ENCODE data around the gene ATP8B4. TPM values are rescaled to one million over a fixed set of nuclear protein-coding genes. Genes with fewer than 3 reads are reported as not detected.

The ATP8B4 gene
- total and polyA plus RNA-seq, 2 of the 8 experiments (the other 6 are each of a cell fraction or from before 2014, with no cell fraction given), result 0.17 to 0.24 TPM

- no peak overlapping the region for H2AK5ac ChIP-seq (ENCODE audit: low read depth, low read length)
- CTCF ChIA-PET (ENCODE audit: partially characterized antibody), result interaction anchor here (0.6 to 1.3 kb wide), 3 partner anchors 33 to 105 kb away, joined by 3 to 5 read pairs (median 3); no protein-coding TSS in a partner anchor
Measured at GRCh38 chr15:50112488-50113186, 6.4 kb downstream of the ATP8B4 start.

More at GRCh38 chr15:50112488-50113186, 6.4 kb downstream of the ATP8B4 start:
- Histone ChIP-seq H4K8ac (ENCODE audit: extremely low read depth, insufficient read depth, low read length) (no peak overlapping the region), H3K18ac (ENCODE audit: extremely low read depth, low read length) (no peak overlapping the region), H3K14ac (ENCODE audit: insufficient read length) (no peak overlapping the region), H3K56ac (replicated peaks; ENCODE audit: insufficient read length, low read depth, low read length) (no peak overlapping the region), H3K79me1 (ENCODE audit: low read depth, low read length) (no peaks in the 10 kb centered on the region), H2AFZ (ENCODE audit: low read length) (no peak overlapping the region), H2BK5ac (ENCODE audit: low read depth, low read length) (no peak overlapping the region), H3K27ac (ENCODE audit: low read depth, low read length) (no peak overlapping the region), H3K9me3 (ENCODE audit: insufficient read depth in 2 of 2, low read depth in 1 of 2, low read length in 1 of 2) (no peaks in the 10 kb centered on the region; a peak in 1 of 4 replicates), H3K4me1 (replicated peaks in 1 of 4; ENCODE audit: control insufficient read depth in 3 of 4, insufficient read depth in 4 of 4, low read length in 3 of 4) (no peaks in the 10 kb centered on the region), H3K4me3 (ENCODE audit: extremely low read depth in 1 of 4, insufficient read depth in 2 of 4, low read depth in 3 of 4, low read length in 4 of 4) (no peak overlapping the region), H2BK15ac (ENCODE audit: low read length) (no peak overlapping the region), H3K79me2 (ENCODE audit: control insufficient read depth in 1 of 2, insufficient read depth in 2 of 2, low read length in 2 of 2) (no peaks in the 10 kb centered on the region), H4K5ac (ENCODE audit: insufficient read length, low read depth, low read length) (no peak overlapping the region), H3K27me3 (replicated peaks in 1 of 4; ENCODE audit: control insufficient read depth in 3 of 4, extremely low read depth in 1 of 4, insufficient read depth in 3 of 4, low read length in 3 of 4) (no peaks in the 10 kb centered on the region), H3K9ac (replicated peaks in 1 of 4; ENCODE audit: extremely low read depth in 1 of 4, low read depth in 3 of 4, low read length in 3 of 4) (no peak overlapping the region), H4K91ac (replicated peaks; ENCODE audit: insufficient read length, low read length) (no peak overlapping the region), H3K23me2 (ENCODE audit: low read depth, low read length) (no peaks in the 10 kb centered on the region), H3K4me2 (ENCODE audit: insufficient read depth in 1 of 2, low read depth in 2 of 2, low read length in 2 of 2) (no peak overlapping the region), H3K23ac (ENCODE audit: insufficient read length) (no peak overlapping the region), H2BK12ac (ENCODE audit: low read depth, low read length) (no peak overlapping the region), H2BK120ac (replicated peaks; ENCODE audit: low read depth, low read length) (no peak overlapping the region), H3K36me3 (ENCODE audit: control insufficient read depth in 2 of 4, insufficient read depth in 4 of 4, low read length in 3 of 4) (no peaks in the 10 kb centered on the region), H2BK20ac (ENCODE audit: low read length) (no peak overlapping the region), H3K4ac (replicated peaks; ENCODE audit: insufficient read length, low read depth, low read length) (no peak overlapping the region), H4K20me1 (replicated peaks in 1 of 2; ENCODE audit: control insufficient read depth in 1 of 2, insufficient read depth in 2 of 2, low read length in 2 of 2) (no peaks in the 10 kb centered on the region)
- FAIRE-seq (no peak), DNase-seq (ENCODE audit: low read depth in 1 of 2, low spot score in 2 of 2) (no peak)
- TF ChIP-seq EGR1 (IDR thresholded peaks at IDR 0.05; ENCODE audit: borderline replicate concordance, low read depth, low read length), result no peak
- no peak for TF ChIP-seq USF2 (IDR thresholded peaks at IDR 0.05; ENCODE audit: low read length)
- TF ChIP-seq RAD21 (IDR thresholded peaks at IDR 0.05 in 1 of 2, conservative IDR thresholded peaks at IDR 0.05 in 1 of 2; ENCODE audit: low read depth in 2 of 2, low read length in 2 of 2), result no peak
- no peak for TF ChIP-seq POU5F1 (IDR thresholded peaks at IDR 0.05; ENCODE audit: low read depth, low read length)
- TF ChIP-seq ATF3 (IDR thresholded peaks at IDR 0.05; ENCODE audit: insufficient read depth, low read depth, low read length), result no peak
- TF ChIP-seq SP2 (IDR thresholded peaks at IDR 0.05; ENCODE audit: low read length), result no peak
- no peak for TF ChIP-seq NANOG (IDR thresholded peaks at IDR 0.05; ENCODE audit: insufficient read depth, low read depth, low read length, poor library complexity, severe bottlenecking)
- no peak for TF ChIP-seq CREB1 (IDR thresholded peaks at IDR 0.05)
- no peak for TF ChIP-seq POLR2A (IDR thresholded peaks at IDR 0.05; ENCODE audit: control extremely low read depth in 1 of 2, low read depth in 2 of 2, low read length in 2 of 2)
- no peak for TF ChIP-seq ASH2L (IDR thresholded peaks at IDR 0.05; ENCODE audit: low read length)
- no peak for TF ChIP-seq MAX (IDR thresholded peaks at IDR 0.05)
- POLR2A ChIA-PET (ENCODE audit: partially characterized antibody), result no interaction called here
- WGBS, 2 experiments (ENCODE audit: extremely low coverage in 1 of 2, insufficient coverage in 1 of 2, insufficient read length in 1 of 2, insufficient replicate concordance in 2 of 2, low coverage in 1 of 2, low lambda C conversion rate in 2 of 2, missing lambda C conversion rate in 1 of 2), result 87 to 100% methylated on average over 1 to 5 of the region's 5 CpGs
